HG03571 (cell line): ENCODE results near the gene CD101.

Experiments used
- ATAC-seq: cut with Tn5 transposase; IDR thresholded peaks from one replicate; pipeline ENCODE4 v1.9.1; 2021; ENCODE audit not compliant: unreplicated experiment

Gene CD101

DNA sequence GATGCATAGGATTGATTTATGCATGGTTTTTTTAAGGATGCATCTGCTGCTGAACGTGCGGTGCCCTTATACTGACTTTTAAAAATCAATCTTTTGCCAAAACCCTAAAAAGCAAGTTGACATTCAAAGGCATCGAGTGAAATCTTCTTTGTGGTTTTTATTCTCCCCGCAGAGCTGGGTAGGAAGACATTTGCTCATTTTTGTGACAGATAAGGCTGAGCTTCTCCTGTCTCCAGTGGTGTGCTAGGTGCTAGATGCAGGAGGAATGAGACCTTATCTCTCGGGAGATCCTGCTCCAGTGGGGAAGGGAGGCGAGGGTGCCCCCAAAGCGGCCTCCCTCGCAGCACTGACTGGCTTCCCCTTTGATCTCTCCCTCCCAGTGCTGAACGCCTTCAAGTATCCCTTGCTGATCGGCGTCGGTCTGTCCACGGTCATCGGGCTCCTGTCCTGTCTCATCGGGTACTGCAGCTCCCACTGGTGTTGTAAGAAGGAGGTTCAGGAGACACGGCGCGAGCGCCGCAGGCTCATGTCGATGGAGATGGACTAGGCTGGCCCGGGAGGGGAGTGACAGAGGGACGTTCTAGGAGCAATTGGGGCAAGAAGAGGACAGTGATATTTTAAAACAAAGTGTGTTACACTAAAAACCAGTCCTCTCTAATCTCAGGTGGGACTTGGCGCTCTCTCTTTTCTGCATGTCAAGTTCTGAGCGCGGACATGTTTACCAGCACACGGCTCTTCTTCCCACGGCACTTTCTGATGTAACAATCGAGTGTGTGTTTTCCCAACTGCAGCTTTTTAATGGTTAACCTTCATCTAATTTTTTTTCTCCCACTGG, 14.9 kb upstream of the CD101 start:
- ATAC-seq = no peak

DNA sequence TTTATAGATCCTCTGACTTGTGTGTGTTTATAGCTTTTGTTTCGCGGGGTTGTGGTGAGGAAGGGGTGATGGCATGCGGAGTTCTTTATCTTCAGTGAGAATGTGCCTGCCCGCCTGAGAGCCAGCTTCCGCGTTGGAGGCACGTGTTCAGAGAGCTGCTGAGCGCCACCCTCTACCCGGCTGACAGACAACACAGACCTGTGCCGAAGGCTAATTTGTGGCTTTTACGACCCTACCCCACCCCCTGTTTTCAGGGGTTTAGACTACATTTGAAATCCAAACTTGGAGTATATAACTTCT, 14.4 kb upstream of the CD101 start:
- ATAC-seq = no peak

DNA sequence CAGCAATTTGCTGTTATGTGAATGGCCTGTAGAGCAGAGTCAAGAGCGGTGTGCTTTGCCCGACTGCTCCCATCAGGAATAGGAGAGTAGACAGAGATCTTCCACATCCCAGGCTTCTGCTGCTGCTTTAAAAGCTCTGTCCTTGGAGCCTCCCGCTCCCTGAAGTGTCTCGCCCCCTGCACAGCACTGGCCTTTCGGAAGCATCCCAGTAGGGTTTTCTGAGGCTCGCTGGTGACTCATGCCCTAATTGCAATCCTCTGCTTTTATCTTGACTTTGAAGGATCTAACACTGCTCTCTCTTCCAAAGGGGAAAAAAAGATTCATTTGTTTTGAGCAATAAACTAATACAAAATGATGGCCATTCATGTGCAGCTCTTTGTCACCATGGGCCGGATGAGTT, 13.3 kb upstream of the CD101 start:
- no peak for ATAC-seq

DNA sequence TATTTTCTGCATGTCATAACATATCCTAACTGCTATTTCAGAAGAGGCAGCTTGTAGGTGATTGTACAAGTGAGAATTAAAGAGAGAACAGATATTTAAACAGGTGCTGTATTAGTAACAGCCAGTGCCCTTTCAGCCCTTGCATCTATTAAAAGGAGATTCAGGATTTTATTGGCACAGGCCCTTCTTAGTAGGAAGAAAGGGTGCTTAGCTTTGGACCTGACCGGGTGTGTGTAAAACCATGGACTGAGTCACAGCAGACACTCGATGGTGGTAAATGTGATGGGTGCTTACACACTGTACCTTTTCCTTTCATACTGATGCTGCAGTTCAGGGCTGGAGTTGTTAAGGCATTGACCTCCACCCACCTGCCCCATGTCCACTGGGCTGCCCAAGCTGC, 12.7 kb upstream of the CD101 start:
- no peak for ATAC-seq

DNA sequence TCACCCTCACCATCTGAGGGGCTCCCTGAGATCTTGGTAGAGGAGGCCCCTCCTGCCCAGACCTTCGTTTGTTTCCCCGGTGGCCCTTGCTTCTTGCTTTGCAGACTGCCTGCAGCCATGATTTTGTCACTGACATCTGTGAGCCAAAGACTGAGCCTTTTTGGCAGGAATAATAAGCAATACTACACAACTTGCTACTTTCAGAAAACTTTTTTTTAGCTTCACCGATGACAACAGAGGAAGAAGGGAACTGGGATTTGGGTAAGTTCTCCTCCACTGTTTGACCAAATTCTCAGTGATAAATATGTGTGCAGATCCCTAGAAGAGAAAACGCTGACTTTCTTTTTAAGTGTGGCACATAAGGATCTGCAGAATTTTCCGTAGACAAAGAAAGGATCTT, 11.7 kb upstream of the CD101 start:
- ATAC-seq = no peak

GRCh38 chr1:116990612-116991151, 10.9 kb upstream of the CD101 start:
- ATAC-seq = no peak

GRCh38 chr1:116991171-116991845, 10.3 kb upstream of the CD101 start:
- no peak for ATAC-seq

DNA sequence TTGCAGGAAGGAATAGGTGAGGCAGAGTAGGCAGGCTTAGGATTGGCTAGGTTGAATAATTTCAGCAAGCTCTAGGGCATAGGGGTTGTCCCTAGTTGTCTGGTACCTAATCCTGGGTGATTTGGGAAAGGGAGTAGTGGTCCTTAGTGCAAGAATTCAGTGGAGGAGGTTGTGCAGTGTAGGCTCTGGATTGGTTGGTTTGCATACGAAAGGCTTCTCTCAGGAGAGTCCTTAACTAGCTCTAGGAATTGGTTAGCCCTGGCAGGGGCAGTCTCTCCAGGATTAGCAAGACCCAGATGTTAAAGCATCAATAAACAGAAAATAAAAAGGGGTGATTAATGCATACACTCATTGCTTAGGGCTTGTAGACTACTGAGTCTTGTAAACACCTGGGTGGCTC, 9.6 kb upstream of the CD101 start:
- ATAC-seq = no peak

DNA sequence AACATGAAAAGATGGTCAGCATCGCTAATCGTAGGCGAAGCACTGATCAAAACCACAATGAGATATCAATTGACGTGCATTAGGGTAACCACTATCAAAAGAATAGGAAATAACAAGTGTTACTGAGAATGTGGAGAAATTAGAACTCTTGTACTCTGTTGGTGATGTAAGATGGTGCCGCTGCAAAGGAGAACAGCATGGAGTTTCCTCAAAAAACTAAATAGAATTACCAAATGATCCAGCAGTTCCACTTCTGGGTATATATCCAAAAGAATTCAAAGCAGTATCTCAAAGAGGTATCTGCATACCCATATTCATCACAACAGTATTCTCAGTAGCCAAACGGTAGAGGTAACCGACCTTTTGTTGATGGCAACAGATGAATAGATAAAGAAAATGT, 8.3 kb upstream of the CD101 start:
- ATAC-seq = no peak

DNA sequence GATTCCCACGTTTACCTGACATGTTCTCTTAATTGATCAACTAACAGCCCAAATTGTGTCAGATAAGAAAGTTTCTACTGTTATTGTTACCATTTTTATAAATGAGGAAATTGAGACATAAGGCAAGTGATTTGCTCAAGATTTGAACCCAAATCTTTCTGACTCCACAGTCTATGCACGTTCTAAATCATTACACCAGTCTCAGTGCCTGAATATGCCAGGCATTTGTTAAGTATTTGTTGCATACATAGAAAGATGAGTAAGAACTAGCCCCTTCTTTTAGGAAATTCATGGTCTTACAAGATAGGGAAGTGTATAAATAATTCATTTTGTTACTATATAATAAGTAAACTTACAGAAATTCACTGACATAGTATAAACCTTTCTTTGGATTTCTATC, 7.1 kb upstream of the CD101 start:
- no peak for ATAC-seq

GRCh38 chr1:116997066-116997465, 4.5 kb upstream of the CD101 start:
- ATAC-seq = no peak

DNA sequence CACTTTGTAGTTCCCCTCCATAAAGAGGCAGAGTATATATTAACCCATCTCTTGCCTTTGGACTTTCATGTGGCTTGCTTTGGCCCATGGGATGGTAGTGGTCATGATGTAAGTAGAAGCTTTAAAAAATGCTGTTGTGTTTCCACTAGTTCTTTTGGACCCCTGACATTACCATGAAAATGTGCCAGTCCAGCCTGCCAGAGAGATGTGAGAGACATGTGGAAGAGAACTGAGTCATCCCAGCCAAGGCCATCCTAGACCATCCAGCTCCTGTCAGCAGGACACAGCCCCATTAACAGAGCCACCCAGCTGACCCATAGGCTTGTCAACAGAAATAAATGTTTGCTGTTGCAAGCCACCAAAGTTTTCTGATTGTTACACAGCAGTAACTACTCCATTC, 3.9 kb upstream of the CD101 start:
- no peak for ATAC-seq

DNA sequence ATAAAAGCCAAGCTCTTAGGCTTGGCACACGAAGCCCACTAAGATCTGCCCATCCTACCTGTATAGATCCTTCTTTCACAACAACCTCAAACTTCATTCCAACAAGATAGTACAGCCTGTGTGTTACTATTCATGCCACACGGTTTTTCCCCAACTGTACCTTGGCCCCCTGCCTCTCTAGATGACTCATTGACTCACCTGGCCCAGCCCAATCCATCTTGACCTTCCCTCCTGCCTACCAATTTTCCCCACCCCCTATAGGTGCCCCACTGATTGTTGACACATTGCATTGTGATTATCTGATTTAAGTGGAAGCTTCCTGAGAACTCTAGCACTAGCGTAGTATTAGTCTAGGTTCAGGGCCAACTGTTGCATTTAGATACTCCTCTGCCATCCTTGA, 2.0 kb upstream of the CD101 start:
- no peak for ATAC-seq

DNA sequence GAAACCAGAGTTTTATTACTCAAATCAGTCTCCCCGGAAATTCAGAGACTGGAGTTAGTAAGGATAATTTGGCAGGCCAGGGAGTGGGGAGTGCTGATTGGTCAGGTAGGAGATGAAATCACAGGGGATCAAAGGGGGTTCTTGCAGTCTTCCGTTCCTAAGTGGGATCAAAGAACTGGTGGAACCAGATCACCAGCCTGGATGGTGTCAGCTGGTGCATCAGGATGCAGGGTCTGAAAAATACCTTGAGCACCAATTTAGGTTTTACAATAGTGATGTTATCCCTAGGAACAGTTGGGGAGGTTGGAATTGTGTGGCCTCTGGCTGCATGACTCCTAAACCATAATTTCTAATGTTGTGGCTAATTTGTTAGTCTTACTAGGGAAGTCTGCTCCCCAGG, 1.4 kb upstream of the CD101 start:
- ATAC-seq = no peak

DNA sequence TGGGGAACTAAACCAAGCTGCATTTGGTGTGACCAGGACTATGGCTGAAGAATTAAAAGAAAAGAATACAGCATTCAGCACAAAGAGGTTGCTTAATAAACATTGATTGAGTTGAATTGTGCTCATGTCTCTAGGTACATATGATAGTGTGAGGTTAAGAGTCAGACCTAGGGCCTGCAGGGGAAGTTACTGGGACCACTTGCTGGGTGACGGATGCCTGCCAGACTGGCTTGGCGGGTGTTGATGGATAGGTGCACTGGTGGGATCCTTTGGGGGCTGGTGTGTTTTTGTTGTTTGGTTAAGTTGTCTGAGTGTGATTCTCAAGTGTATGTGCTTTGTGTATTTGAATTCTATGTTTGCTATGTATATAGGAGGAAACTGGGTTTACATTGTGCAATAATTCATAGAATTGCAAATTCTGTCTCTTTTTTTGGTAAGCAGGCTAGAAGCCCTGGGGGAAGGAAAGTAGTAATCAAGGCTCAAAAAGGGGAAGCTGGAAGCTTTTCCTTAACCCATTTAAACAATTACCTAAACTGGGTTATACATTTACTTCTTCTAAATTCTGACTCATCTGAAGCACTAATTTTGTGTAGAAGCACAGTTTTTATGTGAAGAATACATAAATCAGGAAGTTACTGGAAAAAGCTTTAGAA, 1.8 kb downstream of the CD101 start:
- ATAC-seq = peak; percentile 33

- no peak for ATAC-seq
These were observed 6.1 kb downstream of the CD101 start for GRCh38 chr1:117007719-117008013.

- no peak for ATAC-seq
These were observed 7.1 kb downstream of the CD101 start for GRCh38 chr1:117008656-117009055.

DNA sequence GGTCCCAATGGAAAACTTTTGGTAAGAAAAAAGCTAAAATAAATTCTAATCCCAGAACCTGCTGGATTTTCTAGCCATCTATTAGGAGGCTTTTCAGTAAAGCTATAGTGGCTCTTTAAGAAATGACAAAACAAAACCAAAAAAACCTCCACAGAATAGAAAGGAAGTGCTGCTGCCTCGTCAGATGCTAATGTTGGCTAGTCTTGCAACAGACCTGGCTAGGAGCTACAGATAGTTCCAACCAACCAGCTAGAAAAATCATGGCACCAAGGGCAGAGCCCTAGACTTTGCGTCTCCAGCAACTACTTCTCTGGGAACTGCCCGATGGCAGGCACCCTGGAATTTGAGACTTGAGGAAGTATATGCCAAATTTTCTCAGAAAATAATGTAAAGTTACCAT, 7.6 kb downstream of the CD101 start:
- no peak for ATAC-seq

DNA sequence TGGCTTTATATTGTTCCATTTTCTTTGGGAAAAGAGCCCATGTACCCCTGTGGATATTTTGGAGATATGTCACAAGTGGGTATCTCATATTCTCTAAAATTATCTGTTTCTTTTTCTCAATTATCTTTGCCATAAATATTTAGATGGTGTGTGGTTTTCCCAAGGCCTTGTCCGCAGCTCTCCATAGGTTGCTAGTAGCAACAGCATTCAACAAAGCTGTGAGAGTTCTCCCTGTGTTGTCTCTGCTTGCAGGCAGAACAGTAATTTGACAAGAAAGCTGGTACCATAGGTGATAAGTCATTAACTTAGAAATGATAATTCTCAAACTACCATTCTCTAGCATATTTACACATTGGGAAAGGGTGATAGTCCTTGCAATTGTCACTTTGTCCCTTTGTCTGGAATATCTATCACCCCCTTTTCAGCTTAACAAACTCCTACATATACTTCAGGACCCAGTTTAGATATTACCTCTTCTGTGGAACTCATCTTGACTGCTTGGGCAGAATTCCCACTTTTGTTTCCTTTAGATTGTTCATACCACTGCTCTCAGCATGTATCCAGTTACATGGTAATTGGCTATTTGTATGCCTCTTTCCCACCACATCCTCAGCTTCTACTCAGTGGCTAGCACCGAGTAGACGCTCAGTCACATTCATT, 8.9 kb downstream of the CD101 start:
- no peak for ATAC-seq

GRCh38 chr1:117011334-117011733, 9.8 kb downstream of the CD101 start:
- no peak for ATAC-seq

- no peak for ATAC-seq
These were observed 11.8 kb downstream of the CD101 start for GRCh38 chr1:117013309-117013858.
